Gastroesophageal sphincter (tissue), 4 donors: Measurements from ENCODE around the gene APLP2. TPM values are rescaled to one million over a fixed set of nuclear protein-coding genes. Genes with fewer than 3 reads are reported as not detected.

Source experiments
- ATAC-seq: fragments of 150-250 bp; one replicate; pipeline ENCODE4 v1.9.1; 2016; ENCODE audit warnings: mild to moderate bottlenecking, moderate library complexity
- H3K27ac ChIP-seq, 4 donors: fragments of 200-600 bp; sonication (generic) in 3 of 4; 1 replicate in 3 of 4; 2 replicates in 1 of 4; pipeline ENCODE4 v1.5.1; 2016 to 2019
- H3K27me3 ChIP-seq: fragments of 200-600 bp; sonication (generic); one replicate; pipeline ENCODE4 v1.5.1; 2019
- H3K36me3 ChIP-seq, 2 donors: fragments of 200-600 bp; sonication (generic); one replicate each; pipeline ENCODE4 v1.5.1; 2019; ENCODE audit warnings: control low read depth in 1 of 2
- H3K4me1 ChIP-seq, 3 donors: fragments of 200-600 bp; sonication (generic); 1 replicate in 2 of 3; 2 replicates in 1 of 3; pipeline ENCODE4 v1.5.1; 2016 to 2019; ENCODE audit warnings: control low read depth in 2 of 3
- H3K4me3 ChIP-seq, 2 donors: fragments of 200-600 bp; sonication (generic); one replicate each; pipeline ENCODE4 v1.5.1; 2019; ENCODE audit warnings: mild to moderate bottlenecking in 1 of 2, moderate library complexity in 1 of 2
- H3K9me3 ChIP-seq, 3 donors: fragments of 200-600 bp; sonication (generic); one replicate each; pipeline ENCODE4 v1.5.1; 2017 to 2019; ENCODE audit warnings: control low read depth in 2 of 3
- CTCF ChIP-seq, 4 experiments: fragments of 200-600 bp in 2 of 4; fragments of 450-650 bp in 2 of 4; sonication (generic) in 1 of 4; IDR thresholded peaks; one replicate each; pipeline ENCODE4 v1.5.1; 2017 to 2019; ENCODE audit warnings: antibody characterized with exemption in 4 of 4, mild to moderate bottlenecking in 2 of 4, moderate library complexity in 2 of 4
- EP300 ChIP-seq: sonication (generic); formaldehyde crosslinking; IDR thresholded peaks from one replicate; pipeline ENCODE4 v1.6.1; 2017; ENCODE audit warnings: antibody characterized with exemption, mild to moderate bottlenecking
- POLR2A ChIP-seq, 2 donors: fragments of 450-650 bp; IDR thresholded peaks; one replicate each; pipeline ENCODE4 v1.6.1; 2017; ENCODE audit warnings: antibody characterized with exemption in 2 of 2, mild to moderate bottlenecking in 2 of 2, moderate library complexity in 1 of 2
- POLR2AphosphoS5 ChIP-seq: sonication (generic); formaldehyde crosslinking; IDR thresholded peaks from one replicate; pipeline ENCODE4 v1.6.1; 2017; ENCODE audit warnings: antibody characterized with exemption
- WGBS, 2 donors: methylation state at CpG; one replicate each; pipeline ENCODE4 v1.1.5; 2018; ENCODE audit warnings: low coverage in 1 of 2; 5-methylcytosine and 5-hydroxymethylcytosine counted together
- total RNA-seq, 4 donors: library from RNA; depleted of rRNA; stranded (reverse); fragments of >200 nt; gene quantifications; one replicate each; pipeline ENCODE4 v1.1.0, GENCODE V29; 2016

Gene APLP2
- total RNA-seq, 4 donors from 2014 or later: 386 to 533 (median 452) TPM

DNA sequence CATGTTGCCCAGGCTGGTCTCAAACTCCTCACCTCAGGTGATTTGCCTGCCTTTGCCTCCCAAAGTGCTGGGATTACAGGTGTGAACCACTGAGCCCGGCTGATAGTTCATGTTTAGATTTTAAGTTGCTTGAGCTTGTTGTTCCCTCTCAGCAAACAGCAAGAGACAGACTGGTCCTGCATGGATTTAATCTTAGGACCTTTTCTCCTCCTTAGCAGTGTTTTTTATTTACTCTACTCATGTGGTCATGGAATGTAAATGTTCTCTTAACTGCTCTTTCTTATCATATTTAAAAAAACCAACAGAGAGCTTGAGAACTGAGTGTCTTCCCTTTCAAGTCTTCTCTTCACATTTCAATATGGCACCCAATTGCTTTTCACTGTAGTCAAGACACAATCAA lies 44.3 kb upstream of the APLP2 start:
- WGBS, 2 donors: 83 to 100% methylated on average over 1 of the region's 1 CpG
- Histone ChIP-seq H3K27ac (no peak overlapping the region), H3K4me1 (no peaks in the 10 kb centered on the region), H3K27me3 (no peaks in the 10 kb centered on the region), H3K4me3 (no peak overlapping the region), H3K9me3 (no peaks in the 10 kb centered on the region), H3K36me3 (no peaks in the 10 kb centered on the region)
- ATAC-seq: no peak
- TF ChIP-seq POLR2A (IDR thresholded peaks at IDR 0.05): no peak
- no peak for TF ChIP-seq POLR2AphosphoS5
- no peak for TF ChIP-seq CTCF (IDR thresholded peaks at IDR 0.05)
- TF ChIP-seq EP300: no peak

GRCh38 chr11:130029137-130029536 lies 40.6 kb upstream of the APLP2 start:
- TF ChIP-seq EP300: no peak
- no peak for TF ChIP-seq POLR2A (IDR thresholded peaks at IDR 0.05)
- no peak for TF ChIP-seq POLR2AphosphoS5
- TF ChIP-seq CTCF (IDR thresholded peaks at IDR 0.05): no peak
- Histone ChIP-seq H3K27me3 (no peaks in the 10 kb centered on the region), H3K27ac (no peak overlapping the region), H3K4me1 (no peaks in the 10 kb centered on the region), H3K36me3 (no peaks in the 10 kb centered on the region), H3K4me3 (no peak overlapping the region), H3K9me3 (no peaks in the 10 kb centered on the region)
- 85 to 94% methylated on average over 2 to 3 of the region's 3 CpGs for WGBS, 2 donors
- no peak for ATAC-seq

- WGBS, 2 donors: 100% methylated on average over 1 of the region's 1 CpG; no CpG with 5 or more reads in 1 of the 2 donors
- TF ChIP-seq POLR2AphosphoS5 (no peak), EP300 (no peak), POLR2A (IDR thresholded peaks at IDR 0.05) (no peak), CTCF (IDR thresholded peaks at IDR 0.05) (no peak)
- H3K4me1 ChIP-seq: no peaks in the 10 kb centered on the region
- H3K36me3 ChIP-seq: no peaks in the 10 kb centered on the region
- no peaks in the 10 kb centered on the region for H3K9me3 ChIP-seq
- H3K4me3 ChIP-seq: no peak overlapping the region
- H3K27ac ChIP-seq: no peak overlapping the region
- H3K27me3 ChIP-seq: no peaks in the 10 kb centered on the region
- no peak for ATAC-seq
Observed at GRCh38 chr11:130031056-130031455, 38.6 kb upstream of the APLP2 start.

- Histone ChIP-seq H3K4me3 (no peak overlapping the region), H3K4me1 (no peaks in the 10 kb centered on the region), H3K9me3 (no peaks in the 10 kb centered on the region), H3K36me3 (no peaks in the 10 kb centered on the region), H3K27me3 (no peaks in the 10 kb centered on the region), H3K27ac (no peak overlapping the region)
- WGBS, 2 donors: 100% methylated on average over 2 of the region's 2 CpGs; no CpG with 5 or more reads in 1 of the 2 donors
- TF ChIP-seq CTCF (IDR thresholded peaks at IDR 0.05): no peak
- no peak for TF ChIP-seq EP300
- no peak for TF ChIP-seq POLR2A (IDR thresholded peaks at IDR 0.05)
- TF ChIP-seq POLR2AphosphoS5: no peak
- ATAC-seq: no peak
Observed at GRCh38 chr11:130031945-130032344, 37.7 kb upstream of the APLP2 start.

DNA sequence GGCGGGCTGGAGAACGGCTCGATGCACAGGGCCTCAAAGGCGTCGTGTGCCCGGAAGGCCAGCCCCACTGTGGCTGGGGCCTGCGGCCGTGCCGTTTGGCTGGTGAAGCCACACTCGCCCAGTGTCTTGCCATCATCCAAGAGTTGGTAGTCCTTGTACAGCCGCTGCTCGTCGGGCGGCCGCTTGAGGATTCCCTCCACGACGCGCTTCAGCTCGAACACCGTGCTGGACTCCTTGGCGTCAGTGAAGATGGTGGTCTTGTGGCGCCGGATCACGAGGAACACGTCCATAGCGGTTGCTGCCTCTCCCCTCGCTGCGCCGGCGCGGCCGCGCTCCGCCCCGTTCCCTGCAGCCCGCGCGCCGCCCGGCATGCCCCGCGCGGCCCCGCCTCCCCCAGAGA lies 36.8 kb upstream of the APLP2 start:
- Histone ChIP-seq H3K27ac (no peak overlapping the region), H3K4me1 (no peaks in the 10 kb centered on the region), H3K27me3 (no peaks in the 10 kb centered on the region), H3K36me3 (no peaks in the 10 kb centered on the region), H3K9me3 (no peaks in the 10 kb centered on the region), H3K4me3 (no peak overlapping the region)
- 91 to 94% methylated on average over 6 to 19 of the region's 44 CpGs for WGBS, 2 donors
- no peak for ATAC-seq
- TF ChIP-seq EP300 (no peak), POLR2A (IDR thresholded peaks at IDR 0.05) (no peak), POLR2AphosphoS5 (no peak), CTCF (IDR thresholded peaks at IDR 0.05) (no peak)
